Endothelial cell of umbilical vein (primary cell): ENCODE results near the gene MTTP.

Experiments
- EZH2 ChIP-seq: IDR thresholded peaks from 2 replicates; pipeline ENCODE4 v1.6.1; 2012; ENCODE audit warnings: borderline replicate concordance, low read depth, mild to moderate bottlenecking, moderate library complexity, low read length, inconsistent platforms; ENCODE audit not compliant: severe bottlenecking
- POLR2A ChIP-seq: IDR thresholded peaks from 2 replicates; pipeline ENCODE4 v1.6.1; 2012; ENCODE audit warnings: low read depth, mild to moderate bottlenecking, control low read depth, low read length
- POLR2AphosphoS5 ChIP-seq: IDR thresholded peaks from 2 replicates; pipeline ENCODE4 v1.6.1; 2012; ENCODE audit warnings: low read depth, mild to moderate bottlenecking, control low read depth, low read length, moderate library complexity; ENCODE audit not compliant: insufficient read depth
- TF ChIP-seq, protein P1 (sequence below), 2 donors: IDR thresholded peaks; 1 replicate in 1 of 2; 2 replicates in 1 of 2; pipeline ENCODE4 v1.5.1; 2011; ENCODE audit warnings: low read length in 2 of 2, mild to moderate bottlenecking in 2 of 2, moderate library complexity in 2 of 2, control low read depth in 1 of 2, inconsistent platforms in 1 of 2, low read depth in 1 of 2; ENCODE audit not compliant: insufficient read depth in 1 of 2; ENCODE audit errors: extremely low read depth in 1 of 2

DNA sequence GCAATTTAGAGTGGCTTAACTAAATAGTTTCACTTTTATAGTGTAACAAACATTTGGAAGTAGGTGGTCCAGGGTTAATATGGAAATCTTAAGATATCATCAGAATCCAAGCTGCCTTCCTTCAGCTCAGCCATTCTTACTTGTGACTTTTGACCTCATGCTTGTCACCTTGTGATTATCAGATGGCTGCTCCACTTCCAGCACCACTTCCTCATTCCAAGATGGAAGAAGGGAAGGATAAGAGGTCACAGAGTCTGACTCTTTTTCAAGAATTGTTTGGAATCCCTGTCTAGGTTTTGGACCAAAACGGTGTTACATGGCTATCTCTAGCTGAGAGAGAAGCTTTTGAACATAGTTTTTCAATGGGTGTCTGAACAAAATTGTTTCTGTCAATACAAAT is 39.9 kb downstream of the MTTP start:
- TF ChIP-seq POLR2AphosphoS5 (no peak), EZH2 (no peak), POLR2A (no peak)
- TF ChIP-seq, protein P1, sequence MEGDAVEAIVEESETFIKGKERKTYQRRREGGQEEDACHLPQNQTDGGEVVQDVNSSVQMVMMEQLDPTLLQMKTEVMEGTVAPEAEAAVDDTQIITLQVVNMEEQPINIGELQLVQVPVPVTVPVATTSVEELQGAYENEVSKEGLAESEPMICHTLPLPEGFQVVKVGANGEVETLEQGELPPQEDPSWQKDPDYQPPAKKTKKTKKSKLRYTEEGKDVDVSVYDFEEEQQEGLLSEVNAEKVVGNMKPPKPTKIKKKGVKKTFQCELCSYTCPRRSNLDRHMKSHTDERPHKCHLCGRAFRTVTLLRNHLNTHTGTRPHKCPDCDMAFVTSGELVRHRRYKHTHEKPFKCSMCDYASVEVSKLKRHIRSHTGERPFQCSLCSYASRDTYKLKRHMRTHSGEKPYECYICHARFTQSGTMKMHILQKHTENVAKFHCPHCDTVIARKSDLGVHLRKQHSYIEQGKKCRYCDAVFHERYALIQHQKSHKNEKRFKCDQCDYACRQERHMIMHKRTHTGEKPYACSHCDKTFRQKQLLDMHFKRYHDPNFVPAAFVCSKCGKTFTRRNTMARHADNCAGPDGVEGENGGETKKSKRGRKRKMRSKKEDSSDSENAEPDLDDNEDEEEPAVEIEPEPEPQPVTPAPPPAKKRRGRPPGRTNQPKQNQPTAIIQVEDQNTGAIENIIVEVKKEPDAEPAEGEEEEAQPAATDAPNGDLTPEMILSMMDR (IDR thresholded peaks at IDR 0.05; ENCODE audit: extremely low read depth in 1 of 2, insufficient read depth in 1 of 2, low read depth in 1 of 2, low read length in 2 of 2): no peak
